ENCODE results near the gene MRPL44.
A peak's percentile ranks its signal among the peaks of the same experiment; 100 is the strongest.

MRPL44 gene

DNA sequence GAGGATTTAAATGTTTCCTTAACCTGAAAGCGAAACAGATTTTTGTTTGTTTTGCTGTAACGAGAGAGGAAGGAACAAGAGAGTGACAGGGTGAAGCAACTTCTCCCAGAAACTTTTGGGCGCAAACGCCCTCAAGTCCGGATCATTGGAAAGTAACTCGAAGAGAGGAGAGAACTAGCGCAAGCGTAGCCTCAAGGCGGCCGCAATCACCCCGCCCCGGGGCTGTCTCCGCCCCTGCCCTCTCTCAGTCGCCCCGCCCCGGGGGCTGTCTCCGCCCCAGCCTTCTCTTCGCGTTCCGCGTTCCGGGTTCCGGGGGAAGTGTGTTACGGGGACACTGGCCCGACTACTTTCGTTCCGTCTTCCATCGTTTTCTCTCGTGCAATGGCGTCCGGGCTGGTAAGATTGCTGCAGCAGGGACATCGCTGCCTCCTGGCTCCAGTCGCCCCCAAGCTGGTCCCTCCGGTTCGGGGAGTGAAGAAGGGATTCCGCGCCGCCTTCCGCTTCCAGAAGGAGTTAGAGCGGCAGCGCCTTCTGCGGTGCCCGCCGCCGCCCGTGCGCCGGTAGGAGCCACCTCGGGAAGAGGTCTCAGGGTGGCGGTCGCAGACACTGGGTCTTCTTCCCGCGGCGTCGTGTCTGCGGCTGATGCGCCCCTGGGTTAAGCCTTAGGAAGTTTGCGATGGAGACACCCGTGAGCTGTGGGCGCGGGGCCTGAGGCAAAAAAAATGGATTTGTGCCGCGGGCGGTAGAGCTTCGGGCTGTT, at the start of gene MRPL44:
TSS of gene MRPL44 (plus strand) at position 372 of the 760 bp plus-strand sequence. CDS start at position 382, 10 bp downstream.
- peak; percentile 92 to 94 for DNase-seq (ENCODE audit: extremely low read depth in 1 of 2, low read depth in 1 of 2)

GRCh38 chr2:223908304-223908998, 48.8 kb upstream of the MRPL44 start:
- no peak for DNase-seq (ENCODE audit: extremely low read depth in 1 of 2, low read depth in 1 of 2)

DNA sequence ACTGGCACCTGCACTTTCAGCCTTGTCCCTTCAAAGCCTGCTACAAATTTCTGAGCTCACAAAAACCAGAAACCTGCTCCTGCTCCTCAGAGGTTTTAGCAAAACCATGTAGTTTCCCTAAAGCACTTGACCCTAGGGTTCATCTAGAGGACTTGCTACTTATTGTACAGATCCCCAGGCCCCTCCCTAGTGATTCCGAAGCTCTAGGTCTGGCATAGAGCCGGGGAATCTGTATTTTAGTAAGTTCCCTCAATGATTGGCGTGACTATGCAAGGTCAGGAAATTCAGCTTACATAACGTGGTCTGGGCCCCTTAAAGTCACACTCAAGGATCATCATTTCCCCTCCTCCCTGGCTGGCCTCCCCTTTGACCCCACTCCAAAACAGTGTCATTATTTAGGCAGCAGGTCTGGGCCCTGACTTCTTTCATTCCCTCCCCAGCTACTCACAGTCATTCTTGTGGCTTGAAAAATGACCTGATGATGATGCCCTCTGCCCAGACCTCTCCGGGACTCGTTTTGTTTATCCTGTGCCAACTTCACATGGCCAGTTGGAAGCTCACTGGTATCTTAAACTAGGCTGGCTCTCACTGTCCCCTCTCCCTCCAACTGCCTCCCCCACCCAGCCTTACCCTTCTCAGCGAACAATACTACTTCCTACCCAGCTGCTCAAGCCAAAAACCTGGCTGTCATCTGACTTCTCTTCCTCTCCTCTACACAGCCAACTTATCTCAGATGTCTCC, 48.1 kb upstream of the MRPL44 start:
- no peak for DNase-seq (ENCODE audit: extremely low read depth in 1 of 2, low read depth in 1 of 2)

- DNase-seq (ENCODE audit: extremely low read depth in 1 of 2, low read depth in 1 of 2): no peak
These were observed 42.9 kb upstream of the MRPL44 start for GRCh38 chr2:223914324-223914723.

- no peak for DNase-seq (ENCODE audit: extremely low read depth in 1 of 2, low read depth in 1 of 2)
These were observed 42.2 kb upstream of the MRPL44 start for GRCh38 chr2:223915071-223915470.

DNA sequence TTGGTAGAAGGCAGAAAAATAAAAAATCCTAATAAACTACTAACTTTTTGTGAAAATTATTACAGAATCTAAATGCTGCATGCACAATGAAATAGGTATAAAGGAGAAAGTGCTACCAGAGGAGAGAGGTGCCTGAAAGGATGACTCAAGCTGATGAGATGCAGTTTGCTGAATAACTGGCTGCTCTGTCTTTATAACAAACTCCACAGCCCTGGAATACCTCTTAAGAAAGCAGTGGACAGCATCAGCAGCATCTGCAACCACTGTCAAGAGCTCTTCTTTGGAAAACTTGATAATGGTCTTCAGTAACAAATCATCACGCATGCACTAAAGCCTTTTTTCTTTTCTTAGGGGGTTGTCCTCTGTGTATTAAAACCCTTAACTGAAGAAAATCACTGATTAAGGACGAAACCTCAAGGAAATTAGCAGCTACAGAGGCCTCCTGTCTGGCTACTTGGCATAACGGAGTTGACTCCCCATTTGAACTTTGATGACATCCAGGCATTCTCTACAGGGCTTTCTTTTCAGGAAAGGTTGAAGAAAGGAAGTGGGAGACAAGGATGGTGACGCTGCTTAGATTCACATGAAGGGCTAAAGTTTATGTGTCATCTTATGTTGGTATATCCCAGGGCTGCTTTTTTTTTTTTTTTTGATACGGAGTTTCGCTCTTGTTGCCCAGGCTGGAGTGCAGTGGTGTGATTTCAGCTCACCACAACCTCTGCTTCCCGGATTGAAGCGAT, 40.9 kb upstream of the MRPL44 start:
- DNase-seq (ENCODE audit: extremely low read depth in 1 of 2, low read depth in 1 of 2): no peak

GRCh38 chr2:223918671-223919134, 38.6 kb upstream of the MRPL44 start:
- no peak for DNase-seq (ENCODE audit: extremely low read depth in 1 of 2, low read depth in 1 of 2)

DNA sequence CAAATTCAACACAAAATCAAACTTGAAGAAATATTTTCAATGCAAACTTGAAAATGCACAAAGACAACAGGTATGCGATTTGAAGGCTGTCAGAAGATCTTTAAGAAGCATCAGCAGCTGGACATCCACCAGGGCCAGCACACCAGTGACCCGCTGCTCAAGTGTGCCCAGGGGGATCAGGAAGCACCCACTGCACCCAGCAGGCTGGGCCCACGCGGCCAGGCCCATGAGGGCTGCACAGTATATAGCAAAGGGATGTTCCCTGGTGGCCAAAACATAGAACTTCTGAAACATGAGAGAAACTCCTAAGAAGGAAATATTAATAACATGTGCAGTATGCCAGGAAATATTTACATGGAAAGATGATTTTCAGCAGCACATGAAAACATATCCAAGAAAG, 37.2 kb upstream of the MRPL44 start:
- DNase-seq (ENCODE audit: extremely low read depth in 1 of 2, low read depth in 1 of 2): no peak

DNA sequence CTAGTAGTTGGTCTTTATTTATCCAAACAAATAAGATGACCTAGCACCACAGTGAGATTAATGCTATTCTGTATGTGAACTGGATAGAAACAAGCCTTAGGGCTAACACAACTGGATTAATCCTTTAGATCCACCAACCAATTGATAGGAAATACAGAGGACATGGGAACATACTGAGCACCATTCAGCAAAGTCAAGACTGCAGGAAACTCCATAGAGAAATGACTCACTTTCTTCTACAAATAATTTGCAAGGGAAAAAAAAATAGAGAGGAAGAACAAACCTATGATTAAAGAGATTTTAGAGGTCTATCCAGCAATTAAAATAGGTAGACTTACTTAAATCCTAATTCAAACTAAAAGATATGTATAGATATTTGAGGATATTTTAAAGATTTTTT, 36.1 kb upstream of the MRPL44 start:
- no peak for DNase-seq (ENCODE audit: extremely low read depth in 1 of 2, low read depth in 1 of 2)

- no peak for DNase-seq (ENCODE audit: extremely low read depth in 1 of 2, low read depth in 1 of 2)
These were observed 35.0 kb upstream of the MRPL44 start for GRCh38 chr2:223922308-223922707.

- no peak for DNase-seq (ENCODE audit: extremely low read depth in 1 of 2, low read depth in 1 of 2)
These were observed 33.3 kb upstream of the MRPL44 start for GRCh38 chr2:223923976-223924375.

DNA sequence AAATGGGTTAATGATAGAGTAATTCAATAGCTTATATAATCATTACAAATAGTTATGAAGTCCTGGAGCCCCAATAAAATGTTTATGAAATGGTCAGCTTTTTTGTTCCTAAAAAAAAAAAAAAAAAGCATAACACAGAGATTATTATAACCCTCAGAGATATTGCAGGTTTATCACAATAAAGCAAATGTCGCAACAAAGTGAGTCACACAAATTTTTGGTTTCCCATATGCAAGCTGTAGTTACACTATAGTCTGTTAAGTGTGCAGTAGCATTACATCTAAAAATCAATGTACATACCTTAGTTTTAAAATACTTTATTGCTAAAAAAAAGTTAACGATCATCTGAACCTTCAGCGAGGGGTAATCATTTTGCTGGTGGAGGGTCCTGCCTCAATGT, 32.2 kb upstream of the MRPL44 start:
- DNase-seq (ENCODE audit: extremely low read depth in 1 of 2, low read depth in 1 of 2): no peak

- no peak for DNase-seq (ENCODE audit: extremely low read depth in 1 of 2, low read depth in 1 of 2)
These were observed 28.9 kb upstream of the MRPL44 start for GRCh38 chr2:223928113-223929006.

- DNase-seq (ENCODE audit: extremely low read depth in 1 of 2, low read depth in 1 of 2): no peak
These were observed 27.6 kb upstream of the MRPL44 start for GRCh38 chr2:223929571-223930102.

DNA sequence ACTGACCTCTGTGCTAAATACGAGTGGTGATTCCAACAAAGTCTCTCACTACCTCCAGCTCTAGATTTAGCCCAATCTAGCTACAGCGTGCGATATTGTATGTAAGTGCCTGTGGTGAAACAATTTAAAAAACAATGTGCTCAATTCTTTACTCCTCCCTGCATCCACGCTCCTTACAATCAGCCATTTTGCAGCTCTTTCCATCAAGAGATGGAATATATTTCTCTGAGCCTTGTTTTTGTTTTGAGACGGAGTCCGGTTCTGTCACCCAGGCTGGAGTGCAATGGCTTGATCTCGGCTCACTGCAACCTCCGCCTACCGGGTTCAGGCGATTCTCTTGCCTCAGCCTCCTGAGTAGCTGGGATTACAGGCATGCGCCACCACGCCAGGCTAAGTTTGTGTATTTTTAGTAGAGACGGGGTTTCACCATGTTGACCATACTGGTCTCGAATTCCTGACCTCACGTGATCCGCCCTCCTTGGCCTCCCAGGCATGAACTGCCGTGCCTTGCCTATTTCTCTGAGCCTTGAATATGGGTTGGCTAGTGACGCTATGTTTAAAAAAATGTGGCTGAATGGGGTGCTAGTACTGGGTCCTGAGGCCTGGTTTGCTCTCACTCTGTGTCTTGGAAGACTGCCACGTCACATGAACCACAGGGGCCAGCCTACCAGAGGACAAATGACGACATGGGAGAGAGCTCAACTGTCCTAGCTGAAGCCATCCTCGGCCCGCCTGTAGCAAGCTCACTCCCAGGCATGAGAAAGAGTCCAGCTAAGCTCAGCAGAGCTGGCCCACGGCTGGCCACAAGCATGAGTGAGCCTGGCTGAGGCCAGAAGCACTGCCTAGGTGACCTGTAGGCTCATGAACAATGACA, 26.9 kb upstream of the MRPL44 start:
- no peak for DNase-seq (ENCODE audit: extremely low read depth in 1 of 2, low read depth in 1 of 2)

DNA sequence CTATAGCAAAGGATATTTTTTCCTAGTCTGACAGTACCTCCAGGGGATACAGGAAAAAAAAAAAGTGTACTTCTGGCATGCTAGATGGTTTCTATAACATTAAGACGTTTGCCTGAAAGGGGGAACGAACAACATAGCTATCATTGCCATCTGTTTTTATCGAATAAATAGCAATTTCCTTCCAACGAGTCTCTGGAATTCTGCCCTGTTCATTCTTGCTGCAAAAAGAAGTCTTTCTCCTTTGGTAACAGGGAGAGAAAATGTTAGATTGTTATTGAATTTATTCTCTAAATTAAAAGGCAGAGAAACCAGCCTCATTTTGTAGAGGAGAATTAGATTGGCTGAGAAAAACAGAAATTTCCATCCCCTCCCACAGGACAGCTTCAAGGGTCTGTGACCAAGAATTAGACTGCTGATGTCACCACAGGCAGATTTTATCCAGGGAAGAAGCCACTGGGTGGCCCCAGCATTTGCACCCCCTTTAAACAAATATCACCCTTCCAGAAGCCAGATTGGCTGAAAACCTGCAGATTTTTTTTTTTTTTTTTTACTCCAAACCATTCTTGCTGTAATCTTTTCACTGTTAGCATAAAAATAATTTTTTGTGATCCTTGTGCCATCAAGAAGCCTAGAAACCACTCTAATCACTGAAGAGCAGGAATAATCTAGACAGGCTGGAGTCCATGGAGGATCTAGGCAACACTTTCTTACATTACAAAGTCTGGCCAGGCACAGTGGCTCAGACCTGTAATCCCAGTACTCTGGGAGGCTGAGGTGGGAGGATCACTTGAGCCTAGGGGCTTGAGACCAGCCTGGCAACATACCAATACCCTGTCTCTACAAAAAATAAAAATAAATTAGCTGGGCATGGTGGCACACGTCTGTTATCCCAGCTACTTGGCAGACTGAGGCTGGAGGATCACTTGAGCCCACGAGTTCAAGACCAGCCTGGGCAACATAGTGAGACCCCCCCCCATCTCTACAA, 24.2 kb upstream of the MRPL44 start:
- no peak for DNase-seq (ENCODE audit: extremely low read depth in 1 of 2, low read depth in 1 of 2)

GRCh38 chr2:223934870-223935269, 22.4 kb upstream of the MRPL44 start:
- no peak for DNase-seq (ENCODE audit: extremely low read depth in 1 of 2, low read depth in 1 of 2)
